A673 (cell line): ENCODE results near the gene LUC7L2.

Experiments
- CTCF ChIP-seq: fragments of 300-800, 200-600 bp; sonication (generic); conservative IDR thresholded peaks from 2 replicates; pipeline ENCODE4 v1.5.1; 2017; ENCODE audit warnings: low read depth, mild to moderate bottlenecking, antibody characterized with exemption, low read length, moderate library complexity, mixed read lengths
- EZH2 ChIP-seq: fragments of 200-600 bp; sonication (generic); IDR thresholded peaks from 2 replicates; pipeline ENCODE4 v1.6.1; 2017; ENCODE audit warnings: borderline replicate concordance, low read depth, mild to moderate bottlenecking, mixed read lengths, antibody characterized with exemption, low read length; ENCODE audit not compliant: poor library complexity, severe bottlenecking

DNA sequence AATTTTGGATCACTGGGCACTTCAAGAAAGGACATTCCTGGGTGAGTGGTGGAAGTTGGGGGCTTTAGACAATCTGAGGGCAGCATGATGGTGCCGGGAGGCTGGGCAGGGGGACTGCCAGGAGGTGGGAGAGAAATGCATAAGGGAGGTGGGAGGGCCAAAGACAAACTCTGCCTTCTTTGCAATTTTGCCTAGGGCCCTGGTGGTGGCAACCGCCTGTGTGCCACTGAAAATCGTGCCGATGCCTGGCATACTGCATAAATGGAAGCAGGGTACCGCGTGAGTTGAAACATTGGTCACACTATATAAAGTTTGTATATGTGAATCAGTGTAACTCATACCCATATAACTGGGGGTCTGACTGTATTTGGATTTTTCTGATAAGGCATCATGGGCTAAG lies 3.3 kb downstream of the LUC7L2 start:
- TF ChIP-seq CTCF (no peak), EZH2 (no peak)
